CD14-positive monocyte (primary cell): ENCODE measurements around the gene MYLK2. TPM values are rescaled to one million over a fixed set of nuclear protein-coding genes. Genes with fewer than 3 reads are reported as not detected.

Source experiments
- DNase-seq, 3 donors: peaks; one replicate each; pipeline ENCODE4 v3.0.0-alpha.2; 2011 to 2022
- H2AFZ ChIP-seq: 2 replicates; pipeline ENCODE4 v1.6.0; 2012; ENCODE audit warnings: mild to moderate bottlenecking, low read depth, low read length, inconsistent platforms; ENCODE audit not compliant: insufficient read depth, poor library complexity, severe bottlenecking
- H3K27ac ChIP-seq, 2 donors: 1 replicate in 1 of 2; 2 replicates in 1 of 2; pipeline ENCODE4 v1.5.1; 2012 to 2013; ENCODE audit warnings: low read length in 2 of 2, control low read depth in 1 of 2, inconsistent platforms in 1 of 2, low read depth in 1 of 2, mild to moderate bottlenecking in 1 of 2
- H3K27me3 ChIP-seq, 2 donors: one replicate each; pipeline versions ENCODE4 v1.6.0 to v1.6.1; 2011 to 2013; ENCODE audit warnings: low read length in 2 of 2; ENCODE audit not compliant: control insufficient read depth in 2 of 2, insufficient read depth in 2 of 2
- H3K36me3 ChIP-seq, 2 donors: replicated peaks in 1 of 2; 1 replicate in 1 of 2; 2 replicates in 1 of 2; pipeline versions ENCODE4 v1.5.1 to v1.6.1; 2012 to 2013; ENCODE audit warnings: low read length in 2 of 2, control low read depth in 1 of 2, inconsistent platforms in 1 of 2, mild to moderate bottlenecking in 1 of 2; ENCODE audit not compliant: insufficient read depth in 2 of 2, control insufficient read depth in 1 of 2
- H3K4me1 ChIP-seq, 2 donors: 1 replicate in 1 of 2; 2 replicates in 1 of 2; pipeline versions ENCODE4 v1.5.1 to v1.6.1; 2012 to 2013; ENCODE audit warnings: low read length in 2 of 2, control low read depth in 1 of 2, inconsistent platforms in 1 of 2, mild to moderate bottlenecking in 1 of 2, moderate library complexity in 1 of 2; ENCODE audit not compliant: insufficient read depth in 2 of 2, control insufficient read depth in 1 of 2
- H3K4me2 ChIP-seq: replicated peaks from 2 replicates; pipeline ENCODE3; 2012; ENCODE audit warnings: low read length, moderate library complexity, mild to moderate bottlenecking; ENCODE audit not compliant: poor library complexity, severe bottlenecking; ENCODE audit errors: extremely low read depth
- H3K4me3 ChIP-seq, 3 experiments: fragments of 200-600 bp in 1 of 3; sonication (generic) in 1 of 3; replicated peaks in 1 of 3; 1 replicate in 2 of 3; 2 replicates in 1 of 3; pipeline ENCODE4 v1.5.1; 2011 to 2013; ENCODE audit warnings: low read length in 3 of 3, mild to moderate bottlenecking in 3 of 3, control low read depth in 2 of 3, low read depth in 2 of 3, inconsistent platforms in 1 of 3, moderate library complexity in 1 of 3
- H3K79me2 ChIP-seq: 2 replicates; pipeline ENCODE4 v1.6.0; 2012; ENCODE audit warnings: mild to moderate bottlenecking, control low read depth, inconsistent platforms, low read length, moderate library complexity; ENCODE audit not compliant: insufficient read depth
- H3K9ac ChIP-seq: 2 replicates; pipeline ENCODE4 v1.6.0; 2017; ENCODE audit warnings: low read length, mild to moderate bottlenecking; ENCODE audit not compliant: insufficient read depth, poor library complexity, severe bottlenecking
- H3K9me3 ChIP-seq, 2 donors: replicated peaks in 1 of 2; 1 replicate in 1 of 2; 2 replicates in 1 of 2; pipeline versions ENCODE4 v1.5.1 to v1.6.1; 2012 to 2013; ENCODE audit warnings: low read length in 2 of 2, control low read depth in 1 of 2; ENCODE audit not compliant: control insufficient read depth in 1 of 2, insufficient read depth in 1 of 2
- H4K20me1 ChIP-seq: 2 replicates; pipeline ENCODE4 v1.6.0; 2012; ENCODE audit warnings: mild to moderate bottlenecking, low read length, control low read depth, moderate library complexity; ENCODE audit not compliant: insufficient read depth
- H3K27ac Mint-ChIP-seq, 7 donors: one replicate each; pipeline ENCODE4 v1.8.0; 2020; ENCODE audit warnings: mild to moderate bottlenecking in 7 of 7, mixed read lengths in 7 of 7, moderate library complexity in 6 of 7, inconsistent platforms in 2 of 7
- H3K27me3 Mint-ChIP-seq, 3 donors: one replicate each; pipeline ENCODE4 v1.8.0; 2021 to 2022; ENCODE audit warnings: low read depth in 3 of 3, mild to moderate bottlenecking in 3 of 3, mixed read lengths in 3 of 3, moderate library complexity in 3 of 3, inconsistent platforms in 1 of 3
- H3K36me3 Mint-ChIP-seq, 2 donors: one replicate each; pipeline ENCODE4 v1.8.0; 2020; ENCODE audit warnings: mixed read lengths in 2 of 2, inconsistent platforms in 1 of 2, mild to moderate bottlenecking in 1 of 2
- H3K4me1 Mint-ChIP-seq: one replicate; pipeline ENCODE4 v1.8.0; 2020; ENCODE audit warnings: mild to moderate bottlenecking, mixed read lengths
- H3K4me3 Mint-ChIP-seq, 2 donors: one replicate each; pipeline ENCODE4 v1.8.0; 2020; ENCODE audit warnings: mild to moderate bottlenecking in 2 of 2, mixed read lengths in 2 of 2, moderate library complexity in 1 of 2
- H3K9me3 Mint-ChIP-seq, 7 donors: one replicate each; pipeline ENCODE4 v1.8.0; 2020 to 2022; ENCODE audit warnings: mixed read lengths in 7 of 7, mild to moderate bottlenecking in 6 of 7, moderate library complexity in 6 of 7, inconsistent platforms in 2 of 7
- CTCF ChIP-seq: fragments of 200-600 bp; IDR thresholded peaks from one replicate; pipeline ENCODE4 v1.8.0; 2022; ENCODE audit warnings: antibody characterized with exemption, mild to moderate bottlenecking
- WGBS: methylation state at CpG from one replicate; pipeline ENCODE4 v1.1.5; 2013; ENCODE audit warnings: missing lambda C conversion rate; ENCODE audit not compliant: insufficient coverage; 5-methylcytosine and 5-hydroxymethylcytosine counted together
- intact Hi-C, 2 donors: fragments of 100-400 bp; cut with micrococcal nuclease; formaldehyde crosslinking; loops; one replicate each; pipeline versions ENCODE4 v1.15.0 to v1.15.1; 2023
- polyA plus RNA-seq, 3 donors: library from polyadenylated mRNA; depleted of rRNA in 1 of 3; unstranded in 2 of 3; stranded (reverse) in 1 of 3; fragments of 300-500 nt in 2 of 3; fragments of >200 nt in 1 of 3; fragmentation: Illumina TruSeq in 2 of 3; gene quantifications; 1 replicate in 2 of 3; 2 replicates in 1 of 3; pipeline ENCODE4 v1.2.3, GENCODE V29; 2012 to 2021

Gene MYLK2
- polyA plus RNA-seq, 3 donors, result not detected

- Mint-ChIP-seq H3K9me3 (peaks cover 0 to 13% (median 8%) of the 10 kb centered on the region in 7 donors), H3K4me1 (peaks cover 27% of the 10 kb centered on the region), H3K27ac (no peak overlapping the region), H3K4me3 (peak overlapping the region in 1 of 2 donors; percentile 37), H3K27me3 (peaks cover 35 to 51% (median 43%) of the 10 kb centered on the region in 3 donors), H3K36me3 (peaks cover 8 to 9% of the 10 kb centered on the region in 2 donors)
- H3K27me3 ChIP-seq, result peaks cover 28 to 42% of the 10 kb centered on the region in 2 donors
- WGBS, result 67% methylated on average over 1 of the region's 6 CpGs
- H2AFZ ChIP-seq, result no peak overlapping the region
- peaks cover 0 to 18% of the 10 kb centered on the region in 2 donors for H3K9me3 ChIP-seq
- H3K79me2 ChIP-seq, result no peaks in the 10 kb centered on the region
- H3K4me1 ChIP-seq, result peaks cover 9 to 15% of the 10 kb centered on the region in 2 donors
- H3K27ac ChIP-seq, result no peak overlapping the region
- intact Hi-C loops, result no loop called here
- no peak overlapping the region for H3K4me3 ChIP-seq
- H3K9ac ChIP-seq, result no peak overlapping the region
- no peak for DNase-seq
- no peaks in the 10 kb centered on the region for H3K36me3 ChIP-seq
- no peak for TF ChIP-seq CTCF
- H4K20me1 ChIP-seq, result no peaks in the 10 kb centered on the region
- H3K4me2 ChIP-seq, result no peak overlapping the region
Observed at GRCh38 chr20:31872406-31872805, 53.2 kb downstream of the MYLK2 start.

GRCh38 chr20:31875671-31876070 lies 56.5 kb downstream of the MYLK2 start:
- Mint-ChIP-seq H3K36me3 (peaks cover 4% of the 10 kb centered on the region in 2 donors), H3K27me3 (peaks cover 24 to 33% (median 26%) of the 10 kb centered on the region in 3 donors), H3K4me3 (no peak overlapping the region), H3K4me1 (peaks cover 22% of the 10 kb centered on the region), H3K27ac (no peak overlapping the region), H3K9me3 (peaks cover 0 to 6% (median 4%) of the 10 kb centered on the region in 7 donors)
- no peak overlapping the region for H3K4me3 ChIP-seq
- peaks cover 16 to 24% of the 10 kb centered on the region in 2 donors for H3K27me3 ChIP-seq
- no peak overlapping the region for H2AFZ ChIP-seq
- no peak for DNase-seq
- intact Hi-C loops, result loop anchor here in 1 of 2 donors (5.0 kb wide), 1 partner anchor 77 kb away; the partner anchor contains the start of gene PDRG1
- H3K79me2 ChIP-seq, result no peaks in the 10 kb centered on the region
- WGBS, result no CpG with 5 or more reads among the region's 2 CpGs
- no peak overlapping the region for H3K27ac ChIP-seq
- no peak overlapping the region for H3K4me2 ChIP-seq
- no peaks in the 10 kb centered on the region for H4K20me1 ChIP-seq
- H3K9ac ChIP-seq, result no peak overlapping the region
- peaks cover 9 to 17% of the 10 kb centered on the region in 2 donors for H3K4me1 ChIP-seq
- peaks cover 0 to 8% of the 10 kb centered on the region in 2 donors for H3K9me3 ChIP-seq
- no peaks in the 10 kb centered on the region for H3K36me3 ChIP-seq
- no peak for TF ChIP-seq CTCF
